Liver (tissue), 9 donors: ENCODE measurements around the gene SLC9A4. TPM values are rescaled to one million over a fixed set of nuclear protein-coding genes. Genes with fewer than 3 reads are reported as not detected.

Source experiments
- DNase-seq: peaks from one replicate; pipeline ENCODE4 v3.0.0-alpha.2; 2017; ENCODE audit warnings: low spot score
- H3K27ac ChIP-seq, 2 donors: one replicate each; pipeline ENCODE4 v1.7.0; 2013; ENCODE audit warnings: inconsistent platforms in 2 of 2, low read length in 2 of 2, control low read depth in 1 of 2, low read depth in 1 of 2, mild to moderate bottlenecking in 1 of 2
- H3K27me3 ChIP-seq, 4 donors: one replicate each; pipeline versions ENCODE4 v1.6.1 to v1.7.0; 2013; ENCODE audit warnings: low read length in 3 of 4, inconsistent platforms in 1 of 4, mild to moderate bottlenecking in 1 of 4, moderate library complexity in 1 of 4; ENCODE audit not compliant: control insufficient read depth in 4 of 4, insufficient read depth in 4 of 4
- H3K36me3 ChIP-seq, 4 donors: one replicate each; pipeline versions ENCODE4 v1.6.1 to v1.7.0; 2013; ENCODE audit warnings: low read length in 3 of 4, mild to moderate bottlenecking in 3 of 4, low read depth in 1 of 4, moderate library complexity in 1 of 4; ENCODE audit not compliant: control insufficient read depth in 4 of 4, insufficient read depth in 3 of 4
- H3K4me1 ChIP-seq, 4 donors: one replicate each; pipeline versions ENCODE4 v1.6.1 to v1.7.0; 2013; ENCODE audit warnings: low read length in 3 of 4, mild to moderate bottlenecking in 3 of 4, moderate library complexity in 1 of 4; ENCODE audit not compliant: control insufficient read depth in 4 of 4, insufficient read depth in 4 of 4
- H3K4me3 ChIP-seq, 3 donors: one replicate each; pipeline versions ENCODE4 v1.6.1 to v1.7.0; 2013; ENCODE audit warnings: low read length in 3 of 3, control low read depth in 1 of 3, low read depth in 1 of 3, mild to moderate bottlenecking in 1 of 3
- H3K9ac ChIP-seq, 2 donors: one replicate each; pipeline ENCODE4 v1.7.0; 2013; ENCODE audit warnings: low read length in 2 of 2, mild to moderate bottlenecking in 2 of 2, moderate library complexity in 2 of 2, control low read depth in 1 of 2, low read depth in 1 of 2
- H3K9me3 ChIP-seq, 4 donors: one replicate each; pipeline versions ENCODE4 v1.6.1 to v1.7.0; 2013; ENCODE audit warnings: low read length in 3 of 4; ENCODE audit not compliant: control insufficient read depth in 4 of 4
- ATF3 ChIP-seq: IDR thresholded peaks from 2 replicates; pipeline ENCODE4 v1.6.1; 2016; ENCODE audit warnings: antibody characterized with exemption
- CTCF ChIP-seq: fragments of 150-350 bp; IDR thresholded peaks from 2 replicates; pipeline ENCODE4 v1.5.1; 2017; ENCODE audit warnings: improper control_type of control experiment, low read depth, low read length; ENCODE audit not compliant: missing input control
- EGR1 ChIP-seq, 2 donors: IDR thresholded peaks; 2 replicates each; pipeline ENCODE4 v1.6.1; 2016 to 2018; ENCODE audit warnings: antibody characterized with exemption in 2 of 2, low read depth in 2 of 2
- FOXA1 ChIP-seq: IDR thresholded peaks from 2 replicates; pipeline ENCODE4 v1.6.1; 2016; ENCODE audit warnings: antibody characterized with exemption
- FOXA2 ChIP-seq: IDR thresholded peaks from 2 replicates; pipeline ENCODE4 v1.6.1; 2016; ENCODE audit warnings: antibody characterized with exemption
- GABPA ChIP-seq, 2 donors: IDR thresholded peaks in 1 of 2; conservative IDR thresholded peaks in 1 of 2; 2 replicates each; pipeline ENCODE4 v1.6.1; 2016; ENCODE audit warnings: antibody characterized with exemption in 2 of 2, mild to moderate bottlenecking in 1 of 2, moderate library complexity in 1 of 2
- HNF4A ChIP-seq, 2 donors: conservative IDR thresholded peaks; 2 replicates each; pipeline ENCODE4 v1.6.1; 2016; ENCODE audit warnings: antibody characterized with exemption in 2 of 2, mild to moderate bottlenecking in 2 of 2
- HNF4G ChIP-seq: IDR thresholded peaks from 2 replicates; pipeline ENCODE4 v1.6.1; 2016; ENCODE audit warnings: antibody characterized with exemption
- JUND ChIP-seq, 2 donors: IDR thresholded peaks; 2 replicates each; pipeline ENCODE4 v1.6.1; 2016; ENCODE audit warnings: antibody characterized with exemption in 2 of 2
- MAX ChIP-seq: IDR thresholded peaks from 2 replicates; pipeline ENCODE4 v1.6.1; 2016; ENCODE audit warnings: antibody characterized with exemption
- NR2F2 ChIP-seq: IDR thresholded peaks from 2 replicates; pipeline ENCODE4 v1.6.1; 2016; ENCODE audit warnings: antibody characterized with exemption
- RAD21 ChIP-seq, 2 donors: IDR thresholded peaks; 2 replicates each; pipeline ENCODE4 v1.6.1; 2016; ENCODE audit warnings: antibody characterized with exemption in 2 of 2, mild to moderate bottlenecking in 2 of 2
- REST ChIP-seq: IDR thresholded peaks from 2 replicates; pipeline ENCODE4 v1.6.1; 2016; ENCODE audit warnings: antibody characterized with exemption, mild to moderate bottlenecking
- RXRA ChIP-seq, 2 donors: IDR thresholded peaks; 2 replicates each; pipeline ENCODE4 v1.6.1; 2017 to 2018; ENCODE audit warnings: antibody characterized with exemption in 2 of 2, mild to moderate bottlenecking in 1 of 2
- SP1 ChIP-seq: IDR thresholded peaks from 2 replicates; pipeline ENCODE4 v1.6.1; 2018; ENCODE audit warnings: antibody characterized with exemption, mild to moderate bottlenecking
- TAF1 ChIP-seq: conservative IDR thresholded peaks from 2 replicates; pipeline ENCODE4 v1.6.1; 2016; ENCODE audit warnings: antibody characterized with exemption, mild to moderate bottlenecking
- YY1 ChIP-seq: IDR thresholded peaks from 2 replicates; pipeline ENCODE4 v1.6.1; 2016; ENCODE audit warnings: antibody characterized with exemption, mild to moderate bottlenecking
- ZBTB33 ChIP-seq: IDR thresholded peaks from 2 replicates; pipeline ENCODE4 v1.6.1; 2016; ENCODE audit warnings: antibody characterized with exemption
- whole genome bisulfite sequencing: extraction: QIAGEN DNeasy Blood & Tissue Kit; methylation state at CpG from one replicate; pipeline ENCODE4 v1.1.7; 2013; 5-methylcytosine and 5-hydroxymethylcytosine counted together
- polyA plus RNA-seq, 2 donors: library from polyadenylated mRNA; stranded (reverse) in 1 of 2; unstranded in 1 of 2; fragments of 200-250 nt in 1 of 2; fragments of >200 nt in 1 of 2; fragmentation: Nextera tagmentation in 1 of 2; extraction: Ambion mirVana in 1 of 2; gene quantifications; one replicate each; pipeline versions ENCODE4 v1.2.1 to v1.2.3, GENCODE V29; 2013 to 2015
- total RNA-seq, 2 donors: library from RNA; depleted of rRNA; stranded (reverse); fragments of >200 nt; gene quantifications; one replicate each; pipeline ENCODE4 v1.2.3, GENCODE V29; 2014
- donor health status: healthy.
- donor health status: healthy.
- donor health status: healthy.
- donor health status: healthy.
- donor health status: healthy.

Gene SLC9A4
- total and polyA plus RNA-seq, 4 donors = not detected

- no peak for TF ChIP-seq FOXA1
- no peak for TF ChIP-seq CTCF
- TF ChIP-seq RXRA (IDR thresholded peaks at IDR 0.05) = no peak
- no peak for TF ChIP-seq HNF4A (conservative IDR thresholded peaks at IDR 0.05)
- no peak for TF ChIP-seq YY1
- TF ChIP-seq REST = no peak
- TF ChIP-seq EGR1 (IDR thresholded peaks at IDR 0.05; ENCODE audit: low read depth in 2 of 2) = no peak
- TF ChIP-seq RAD21 (IDR thresholded peaks at IDR 0.05) = no peak
- no peak for TF ChIP-seq NR2F2
- no peak for TF ChIP-seq HNF4G
- no peak for TF ChIP-seq FOXA2
- TF ChIP-seq ATF3 = no peak
- TF ChIP-seq JUND (IDR thresholded peaks at IDR 0.05) = no peak
- no peak for TF ChIP-seq MAX
- no peak for TF ChIP-seq SP1
- no peak for TF ChIP-seq GABPA (IDR thresholded peaks at IDR 0.05 in 1 of 2, conservative IDR thresholded peaks at IDR 0.05 in 1 of 2)
- no peak for TF ChIP-seq TAF1
- no peak for TF ChIP-seq ZBTB33
- 65% methylated on average over 2 of the region's 2 CpGs for WGBS
These were observed 44.5 kb upstream of the SLC9A4 start for GRCh38 chr2:102428573-102428972.

More at GRCh38 chr2:102428573-102428972, 44.5 kb upstream of the SLC9A4 start:
- H3K4me3 ChIP-seq = no peak overlapping the region
- H3K27ac ChIP-seq = no peak overlapping the region
- no peaks in the 10 kb centered on the region for H3K36me3 ChIP-seq
- H3K9me3 ChIP-seq = no peaks in the 10 kb centered on the region
- no peaks in the 10 kb centered on the region for H3K27me3 ChIP-seq
- H3K9ac ChIP-seq = no peak overlapping the region
- no peaks in the 10 kb centered on the region for H3K4me1 ChIP-seq
- no peak for DNase-seq
